ENCODE measurements around the gene PKP4.
"Not testable (repeated sequence)": the region's sequence is repeated elsewhere in the genome, so short reads cannot be mapped to it uniquely, and the experiment has no call there.

Gene PKP4

GRCh38 chr2:158464426-158465281 lies 7.9 kb downstream of the PKP4 start:
- DNase-seq, result no peak

DNA sequence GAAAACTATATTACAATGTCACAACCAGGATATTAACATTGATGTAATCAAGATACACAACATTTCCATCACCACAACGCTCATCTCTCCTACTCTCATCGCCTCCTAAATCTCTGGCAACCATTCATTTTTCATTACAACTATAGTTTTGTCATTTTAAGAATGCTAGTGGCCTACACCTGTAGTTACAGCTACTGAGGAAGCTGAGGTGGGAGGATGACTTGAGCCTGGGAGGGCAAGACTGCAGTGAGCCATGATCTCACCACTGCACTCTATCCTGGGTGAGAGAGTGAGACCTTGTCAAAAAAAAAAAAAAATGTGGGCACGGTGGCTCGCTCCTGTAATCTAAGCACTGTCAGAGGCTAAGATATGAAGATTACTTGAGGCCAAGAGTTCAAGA lies 10.5 kb downstream of the PKP4 start:
- DNase-seq, result no peak

DNA sequence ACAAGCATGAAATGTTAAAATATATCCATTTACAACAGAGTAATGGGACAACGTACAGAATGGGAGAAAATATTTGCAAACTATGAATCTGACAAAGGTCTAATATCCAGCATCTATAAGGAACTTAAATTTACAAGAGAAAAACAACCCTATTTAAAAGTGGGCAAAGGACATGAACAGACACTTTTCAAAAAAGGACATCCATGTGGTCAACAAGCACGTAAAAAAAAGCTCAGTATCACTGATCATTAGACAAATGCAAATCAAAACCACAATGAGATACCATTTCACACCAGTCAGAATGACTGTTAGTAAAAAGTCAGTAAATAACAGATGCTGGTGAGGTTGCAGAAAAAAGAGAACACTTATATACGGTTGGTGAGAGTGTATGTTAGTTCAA lies 16.1 kb downstream of the PKP4 start:
- not testable (repeated sequence) for DNase-seq

DNA sequence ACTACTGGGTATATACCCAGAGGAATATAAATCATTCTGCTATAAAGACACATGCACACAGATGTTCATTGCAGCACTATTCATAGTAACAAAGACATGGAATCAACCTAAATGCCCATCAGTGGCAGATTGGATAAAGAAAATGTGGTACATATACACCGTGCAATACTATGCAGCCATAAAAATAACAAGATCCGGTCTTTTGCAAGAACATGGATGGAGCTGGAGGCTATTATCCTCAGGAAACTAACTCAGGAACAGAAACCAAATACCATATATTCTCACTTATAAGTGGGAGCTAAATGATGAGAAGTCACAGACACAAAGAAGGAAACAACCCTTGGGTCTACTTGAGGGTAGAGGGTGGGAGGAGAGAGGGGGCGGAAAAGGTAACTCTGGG lies 16.5 kb downstream of the PKP4 start:
- not testable (repeated sequence) for DNase-seq

DNA sequence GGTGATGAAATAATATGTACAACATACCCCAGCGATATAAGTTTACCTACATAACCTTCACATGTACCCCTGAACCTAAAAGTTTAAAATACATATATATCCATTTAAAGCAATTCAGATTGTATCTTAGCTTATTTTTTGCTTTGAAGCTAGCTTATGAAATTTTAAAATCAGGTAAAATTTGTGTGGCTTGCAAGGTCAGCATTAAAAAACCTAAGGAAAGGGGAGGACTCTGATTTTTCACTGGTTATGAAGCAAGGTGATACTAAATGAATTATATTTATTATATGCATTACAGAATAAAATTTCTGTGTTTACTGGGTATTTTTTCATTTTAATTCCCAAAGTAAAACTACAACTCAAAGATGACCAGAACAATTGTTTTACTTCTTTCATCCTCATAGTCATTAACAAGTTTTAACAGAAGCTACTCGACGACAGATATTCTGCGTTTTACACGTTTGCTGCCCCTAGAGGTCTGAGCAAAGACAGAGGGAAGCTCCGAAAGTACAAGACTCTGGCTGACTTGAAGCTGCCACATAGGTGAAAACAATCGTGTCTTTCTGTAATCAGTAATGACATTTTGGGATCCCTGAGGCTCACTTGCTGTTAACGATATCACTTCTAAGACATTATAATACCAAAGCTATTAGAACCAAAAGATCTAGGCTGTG lies 17.1 kb downstream of the PKP4 start:
- no peak for DNase-seq

DNA sequence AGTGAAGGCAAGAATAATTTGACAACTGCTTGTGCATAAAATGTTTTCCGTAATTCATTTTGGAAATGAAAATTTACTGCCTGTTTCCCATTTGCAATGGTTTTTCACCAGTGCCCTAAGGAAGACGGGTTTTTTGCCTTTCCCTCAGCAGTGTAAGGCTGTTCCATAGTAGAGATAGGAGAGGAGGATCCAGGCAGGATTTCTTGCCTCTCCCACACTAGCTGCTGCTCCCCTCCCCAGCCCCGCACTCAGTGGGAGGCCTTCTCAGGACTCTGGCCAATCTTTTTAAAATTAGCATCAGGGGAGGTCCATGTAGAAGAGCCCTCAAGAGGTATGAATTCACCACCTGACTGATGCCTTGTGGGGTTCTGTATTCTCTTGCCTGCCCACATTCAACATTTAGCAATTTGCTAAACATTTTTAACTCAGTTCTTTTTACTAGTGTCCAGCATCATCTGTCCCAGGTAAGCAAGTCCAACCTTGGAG lies 17.8 kb downstream of the PKP4 start:
- DNase-seq, result not testable (repeated sequence)

DNA sequence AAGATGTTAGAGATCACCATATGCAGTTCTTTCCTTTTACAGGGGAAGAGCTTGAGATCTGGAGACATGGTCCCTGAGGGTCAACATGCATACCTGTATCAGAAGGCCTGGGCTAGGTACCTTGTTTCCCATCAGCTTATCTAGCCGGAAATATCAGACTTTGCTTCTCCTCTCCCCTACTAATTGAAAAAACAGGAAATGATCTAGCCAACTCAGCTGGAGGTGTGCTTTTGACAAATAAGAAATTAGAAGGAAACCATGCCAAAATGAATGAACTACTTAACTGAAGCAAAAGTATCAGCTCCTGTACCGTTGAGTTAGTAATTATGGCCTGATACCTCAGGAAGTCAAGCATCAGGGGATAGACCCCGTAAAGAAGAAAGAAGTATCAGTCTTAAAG lies 20.4 kb downstream of the PKP4 start:
- no peak for DNase-seq

GRCh38 chr2:158478237-158478636 lies 21.5 kb downstream of the PKP4 start:
- DNase-seq, result no peak

- no peak for DNase-seq
These were observed 22.1 kb downstream of the PKP4 start for GRCh38 chr2:158478816-158479215.

DNA sequence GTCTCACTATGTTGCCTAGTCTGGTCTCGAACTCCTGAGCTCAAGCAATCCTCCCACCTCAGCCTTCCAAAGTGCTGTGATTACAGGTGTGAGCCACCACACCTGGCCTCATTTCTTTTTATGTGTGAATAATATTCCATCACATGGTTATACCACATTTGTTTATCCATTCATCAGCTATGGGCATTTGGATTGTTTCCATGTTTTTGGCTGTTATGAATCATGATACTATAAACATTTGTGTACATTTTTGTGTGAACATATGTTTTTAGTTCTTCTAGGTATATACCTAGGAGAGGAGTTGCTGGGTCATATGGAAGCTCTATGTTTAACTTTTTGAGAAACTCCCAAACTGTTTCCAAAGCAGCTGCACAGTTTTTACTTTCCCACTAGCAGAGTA lies 24.4 kb downstream of the PKP4 start:
- no peak for DNase-seq

- DNase-seq, result no peak
These were observed 25.8 kb downstream of the PKP4 start for GRCh38 chr2:158482594-158482993.

DNA sequence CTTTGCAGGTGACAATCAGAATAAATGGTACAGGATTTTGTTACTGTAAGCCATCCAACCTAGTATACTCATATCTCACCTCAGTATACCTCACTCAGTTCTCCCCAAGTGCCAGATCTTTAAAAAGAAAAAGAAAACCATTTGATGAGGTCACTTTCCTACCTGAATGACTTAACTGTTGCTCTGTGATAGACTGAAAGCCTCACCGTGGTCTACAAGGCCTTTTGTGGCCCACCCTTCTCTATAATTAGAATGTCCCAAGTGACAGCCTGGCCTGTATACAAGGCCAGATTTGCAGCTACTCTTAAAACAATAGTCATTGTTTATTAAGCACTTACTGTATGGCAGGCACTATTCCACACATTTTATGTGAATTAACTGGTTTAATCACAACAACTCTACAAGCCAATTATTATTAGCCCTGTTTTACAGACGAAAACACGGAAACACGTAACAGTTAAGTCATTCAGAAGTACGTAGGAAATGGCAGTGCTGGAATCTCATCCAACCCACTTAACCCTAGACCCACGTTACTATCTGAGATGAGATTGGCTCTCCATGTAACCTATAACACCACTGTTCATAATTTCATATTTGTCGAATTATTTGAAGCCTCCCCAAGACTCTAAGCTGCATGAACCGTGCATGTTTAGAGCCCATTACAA lies 28.3 kb downstream of the PKP4 start:
- no peak for DNase-seq

- DNase-seq, result no peak
These were observed 29.6 kb downstream of the PKP4 start for GRCh38 chr2:158486150-158486969.

- DNase-seq, result no peak
These were observed 30.2 kb downstream of the PKP4 start for GRCh38 chr2:158486970-158487325.

DNA sequence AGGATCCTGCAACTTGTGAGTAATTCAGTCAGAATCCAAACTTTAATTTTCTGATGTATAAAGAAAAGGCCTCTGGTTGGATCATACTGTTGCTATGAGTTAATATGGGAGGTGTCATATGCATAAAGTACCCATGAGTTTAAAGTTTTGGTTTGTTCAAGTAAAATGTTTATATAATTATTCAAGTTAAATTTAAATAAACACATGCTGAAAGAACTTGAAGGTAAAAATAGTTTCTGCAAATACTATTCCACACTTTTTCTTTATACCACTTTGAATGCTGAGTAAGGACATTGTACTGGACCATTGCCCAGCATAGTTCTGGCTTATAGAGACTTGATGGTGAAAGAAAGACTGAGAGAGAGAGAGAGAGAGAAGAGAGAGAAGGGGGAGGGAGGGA lies 30.7 kb downstream of the PKP4 start:
- DNase-seq, result peak in 1 of 14 donors; percentile 5

- peak in 1 of 14 donors; percentile 28 for DNase-seq
These were observed 31.9 kb downstream of the PKP4 start for GRCh38 chr2:158488442-158489216.

DNA sequence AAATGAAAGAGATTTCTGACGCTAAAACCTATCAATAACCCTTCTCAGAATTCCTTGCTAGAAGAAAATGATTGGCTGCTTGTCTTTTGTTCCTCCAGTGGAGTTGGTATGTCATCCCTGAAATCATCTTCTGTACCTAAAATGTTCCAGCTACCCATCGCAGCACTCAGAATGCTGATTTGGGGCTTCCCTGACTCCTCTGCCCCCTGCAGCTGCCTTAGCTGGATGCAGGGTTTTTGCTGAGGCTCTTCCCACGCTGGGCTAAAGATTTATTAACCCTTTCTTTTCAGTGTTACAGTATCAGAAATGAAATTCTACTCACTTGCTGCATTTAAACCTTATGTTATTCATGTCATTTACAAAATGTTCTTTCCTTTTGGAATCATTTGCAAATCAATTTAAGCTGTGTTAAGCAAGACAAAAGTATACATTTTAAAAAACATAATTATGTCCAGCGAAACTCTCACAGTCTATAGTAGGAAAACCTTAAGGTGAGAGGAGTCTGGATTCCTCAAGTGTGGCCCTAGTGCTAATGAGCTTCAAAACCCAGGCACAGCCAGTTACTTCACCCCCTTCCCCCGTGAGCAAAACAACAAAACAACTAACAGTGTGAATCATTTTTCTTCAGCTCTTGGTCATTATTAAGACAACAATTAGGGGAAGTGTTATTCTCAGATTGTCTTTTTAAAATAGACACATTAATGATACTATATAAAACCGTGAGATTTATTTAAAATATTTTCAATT lies 32.8 kb downstream of the PKP4 start:
- DNase-seq, result peak in 1 of 14 donors; percentile 41

GRCh38 chr2:158491072-158491471 lies 34.3 kb downstream of the PKP4 start:
- no peak for DNase-seq

DNA sequence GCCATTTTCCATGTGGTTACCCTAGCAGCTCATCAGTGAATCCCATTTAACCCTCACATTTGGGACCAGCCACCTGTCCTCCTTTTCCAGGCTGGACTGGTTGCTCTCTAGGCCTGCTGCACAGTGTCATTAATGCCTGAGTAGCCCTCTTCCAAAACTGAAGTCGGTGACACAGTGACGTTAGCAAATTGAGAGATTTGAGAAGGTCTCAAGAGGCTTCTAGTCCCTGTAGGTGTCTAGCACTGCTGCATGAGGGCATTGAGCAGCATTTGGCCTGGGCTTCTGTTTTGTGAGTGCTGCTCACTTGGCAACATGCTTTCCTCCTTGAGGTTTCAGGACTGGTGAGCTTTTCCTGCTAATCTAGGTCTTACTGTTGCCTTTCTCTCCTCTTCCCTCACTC lies 36.7 kb downstream of the PKP4 start:
- peak in 1 of 14 donors; percentile 49 for DNase-seq

GRCh38 chr2:158495175-158495574 lies 38.4 kb downstream of the PKP4 start:
- no peak for DNase-seq

GRCh38 chr2:158496986-158497385 lies 40.2 kb downstream of the PKP4 start:
- no peak for DNase-seq

Measured in C1 segment of cervical spinal cord (tissue), 14 donors.